ENCODE data around the gene FAM24B.

GRCh38 chr10:122864194-122864592, 15.2 kb downstream of the FAM24B start:
- TF ChIP-seq EZH2phosphoT487 (IDR thresholded peaks at IDR 0.05; ENCODE audit: borderline replicate concordance, low read length) (no peak), CTCF (IDR thresholded peaks at IDR 0.05; ENCODE audit: low read depth, low read length, poor library complexity, severe bottlenecking) (no peak)

Data from DOHH2 (cell line).